ENCODE data around the gene SHROOM3. TPM values are rescaled to one million over a fixed set of nuclear protein-coding genes. Genes with fewer than 3 reads are reported as not detected.

SHROOM3 gene
- total RNA-seq, 1 donor from 2014 or later, result 54.9 TPM

- H3K27ac Mint-ChIP-seq, result no peak overlapping the region
These were observed 327.4 kb downstream of the SHROOM3 start for GRCh38 chr4:76762137-76763130.

GRCh38 chr4:76764251-76764650, 329.2 kb downstream of the SHROOM3 start:
- H3K4me1 Mint-ChIP-seq (ENCODE audit: low read depth), result peaks cover 13% of the 10 kb centered on the region
- H3K36me3 Mint-ChIP-seq (ENCODE audit: insufficient read depth), result peaks cover 29% of the 10 kb centered on the region
- DNase-seq (ENCODE audit: low spot score, unreplicated experiment), result no peak
- TF ChIP-seq CTCF (IDR thresholded peaks at IDR 0.05; ENCODE audit: unreplicated experiment), result no peak
- no peaks in the 10 kb centered on the region for H3K9me3 Mint-ChIP-seq (ENCODE audit: low read depth)
- H3K27ac Mint-ChIP-seq, result peak overlapping the region; percentile 37
- H3K27me3 Mint-ChIP-seq, result no peaks in the 10 kb centered on the region
- no peak overlapping the region for H3K4me3 Mint-ChIP-seq (ENCODE audit: low read depth)

More at GRCh38 chr4:76762137-76763130, 327.4 kb downstream of the SHROOM3 start:
- no peak for TF ChIP-seq CTCF (IDR thresholded peaks at IDR 0.05; ENCODE audit: unreplicated experiment)
- H3K4me3 Mint-ChIP-seq (ENCODE audit: low read depth), result no peak overlapping the region
- peaks cover 4% of the 10 kb centered on the region for H3K4me1 Mint-ChIP-seq (ENCODE audit: low read depth)
- H3K36me3 Mint-ChIP-seq (ENCODE audit: insufficient read depth), result peaks cover 31% of the 10 kb centered on the region
- DNase-seq (ENCODE audit: low spot score, unreplicated experiment), result no peak
- no peaks in the 10 kb centered on the region for H3K9me3 Mint-ChIP-seq (ENCODE audit: low read depth)
- no peaks in the 10 kb centered on the region for H3K27me3 Mint-ChIP-seq

- no peak for TF ChIP-seq CTCF (IDR thresholded peaks at IDR 0.05; ENCODE audit: unreplicated experiment)
- peaks cover 29% of the 10 kb centered on the region for H3K36me3 Mint-ChIP-seq (ENCODE audit: insufficient read depth)
- no peaks in the 10 kb centered on the region for H3K27me3 Mint-ChIP-seq
- H3K9me3 Mint-ChIP-seq (ENCODE audit: low read depth), result no peaks in the 10 kb centered on the region
- H3K4me3 Mint-ChIP-seq (ENCODE audit: low read depth), result no peak overlapping the region
- no peak overlapping the region for H3K27ac Mint-ChIP-seq
- peaks cover 15% of the 10 kb centered on the region for H3K4me1 Mint-ChIP-seq (ENCODE audit: low read depth)
- no peak for DNase-seq (ENCODE audit: low spot score, unreplicated experiment)
These were observed 330.6 kb downstream of the SHROOM3 start for GRCh38 chr4:76765473-76766183.

- H3K4me1 Mint-ChIP-seq (ENCODE audit: low read depth), result peaks cover 15% of the 10 kb centered on the region
- no peak overlapping the region for H3K4me3 Mint-ChIP-seq (ENCODE audit: low read depth)
- H3K27me3 Mint-ChIP-seq, result no peaks in the 10 kb centered on the region
- TF ChIP-seq CTCF (IDR thresholded peaks at IDR 0.05; ENCODE audit: unreplicated experiment), result no peak
- peaks cover 30% of the 10 kb centered on the region for H3K36me3 Mint-ChIP-seq (ENCODE audit: insufficient read depth)
- no peak for DNase-seq (ENCODE audit: low spot score, unreplicated experiment)
- no peaks in the 10 kb centered on the region for H3K9me3 Mint-ChIP-seq (ENCODE audit: low read depth)
- no peak overlapping the region for H3K27ac Mint-ChIP-seq
These were observed 333.0 kb downstream of the SHROOM3 start for GRCh38 chr4:76767983-76768382.

- no peak overlapping the region for H3K27ac Mint-ChIP-seq
- peaks cover 54% of the 10 kb centered on the region for H3K36me3 Mint-ChIP-seq (ENCODE audit: insufficient read depth)
- H3K27me3 Mint-ChIP-seq, result no peaks in the 10 kb centered on the region
- TF ChIP-seq CTCF (IDR thresholded peaks at IDR 0.05; ENCODE audit: unreplicated experiment), result no peak
- H3K4me1 Mint-ChIP-seq (ENCODE audit: low read depth), result peaks cover 11% of the 10 kb centered on the region
- no peak for DNase-seq (ENCODE audit: low spot score, unreplicated experiment)
- peaks cover 6% of the 10 kb centered on the region for H3K9me3 Mint-ChIP-seq (ENCODE audit: low read depth)
- H3K4me3 Mint-ChIP-seq (ENCODE audit: low read depth), result no peak overlapping the region
These were observed 337.6 kb downstream of the SHROOM3 start for GRCh38 chr4:76772498-76773106.

Data from progenitor cell of endocrine pancreas (in vitro differentiated cells).